Umbilical cord (tissue), 2 donors: ENCODE results near the gene TDRD3. TPM values are rescaled to one million over a fixed set of nuclear protein-coding genes. Genes with fewer than 3 reads are reported as not detected.
A peak's percentile ranks its signal among the peaks of the same experiment; 100 is the strongest.
"Not testable (repeated sequence)": the region's sequence is repeated elsewhere in the genome, so short reads cannot be mapped to it uniquely, and the experiment has no call there.

Source experiments
- DNase-seq: peaks from one replicate; pipeline ENCODE4 v3.0.0-alpha.2; 2015; ENCODE audit warnings: low spot score
- total RNA-seq: library from RNA; depleted of rRNA; stranded (reverse); fragments of >200 nt; gene quantifications from one replicate; pipeline ENCODE4 v1.2.3, GENCODE V29; 2014; ENCODE audit warnings: low replicate concordance; ENCODE audit not compliant: insufficient read depth

Gene TDRD3
- total RNA-seq, 1 donor from 2014 or later = 50.6 TPM

DNA sequence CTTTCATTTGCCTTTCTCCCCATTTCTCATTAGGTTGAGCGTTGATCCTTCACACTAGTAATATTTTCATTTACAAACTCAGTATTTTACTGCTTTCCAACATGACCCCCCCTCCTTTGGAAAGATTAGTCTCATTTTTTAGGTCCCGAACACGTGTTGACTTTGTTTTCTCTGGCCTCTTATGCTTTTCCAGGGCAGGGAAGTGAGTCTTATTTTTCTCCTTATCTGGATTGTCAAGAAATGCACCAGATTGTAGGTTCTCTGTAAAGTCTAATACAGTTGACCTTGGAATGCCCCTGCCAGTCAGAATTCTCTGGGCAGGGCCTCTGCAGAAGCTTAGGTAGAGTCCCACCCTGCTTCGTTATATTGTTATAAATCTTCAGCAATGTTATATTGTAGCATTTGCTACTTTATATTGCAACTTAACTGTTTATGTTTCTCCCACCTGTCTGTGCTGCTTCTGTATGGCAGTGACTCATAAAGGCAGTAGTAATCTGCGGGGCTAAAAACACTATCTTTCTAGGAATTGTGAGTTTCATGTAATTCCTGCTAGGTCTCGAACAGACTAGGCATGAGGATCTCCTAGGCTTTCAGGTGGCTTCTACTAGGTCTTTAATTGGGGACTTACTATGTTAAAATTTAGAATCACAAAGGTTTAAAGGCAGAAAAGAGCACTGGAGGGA is 2.0 kb downstream of the TDRD3 start:
- peak; percentile 66 for DNase-seq

DNA sequence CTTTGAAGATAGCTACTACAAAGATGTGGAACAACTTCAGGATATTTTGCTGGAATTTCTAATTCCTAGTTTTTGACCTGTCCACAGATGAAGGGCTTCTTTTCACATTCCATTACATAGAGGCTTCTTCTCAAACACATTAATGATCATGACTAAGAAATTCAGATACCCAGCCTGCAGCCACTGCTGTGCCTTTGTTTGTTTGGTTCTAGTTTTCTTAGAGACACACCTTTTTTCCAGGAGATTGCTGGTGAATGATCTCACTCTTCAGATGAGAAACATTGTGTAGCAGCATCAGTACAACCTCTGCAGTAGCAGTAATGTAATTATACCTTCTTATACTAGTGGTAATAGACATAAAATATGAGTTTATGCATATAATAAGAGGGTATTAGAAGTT is 5.0 kb downstream of the TDRD3 start:
- no peak for DNase-seq

- no peak for DNase-seq
Measured at GRCh38 chr13:60407095-60407494, 10.1 kb downstream of the TDRD3 start.

GRCh38 chr13:60407852-60408251 is 10.8 kb downstream of the TDRD3 start:
- DNase-seq = not testable (repeated sequence)

DNA sequence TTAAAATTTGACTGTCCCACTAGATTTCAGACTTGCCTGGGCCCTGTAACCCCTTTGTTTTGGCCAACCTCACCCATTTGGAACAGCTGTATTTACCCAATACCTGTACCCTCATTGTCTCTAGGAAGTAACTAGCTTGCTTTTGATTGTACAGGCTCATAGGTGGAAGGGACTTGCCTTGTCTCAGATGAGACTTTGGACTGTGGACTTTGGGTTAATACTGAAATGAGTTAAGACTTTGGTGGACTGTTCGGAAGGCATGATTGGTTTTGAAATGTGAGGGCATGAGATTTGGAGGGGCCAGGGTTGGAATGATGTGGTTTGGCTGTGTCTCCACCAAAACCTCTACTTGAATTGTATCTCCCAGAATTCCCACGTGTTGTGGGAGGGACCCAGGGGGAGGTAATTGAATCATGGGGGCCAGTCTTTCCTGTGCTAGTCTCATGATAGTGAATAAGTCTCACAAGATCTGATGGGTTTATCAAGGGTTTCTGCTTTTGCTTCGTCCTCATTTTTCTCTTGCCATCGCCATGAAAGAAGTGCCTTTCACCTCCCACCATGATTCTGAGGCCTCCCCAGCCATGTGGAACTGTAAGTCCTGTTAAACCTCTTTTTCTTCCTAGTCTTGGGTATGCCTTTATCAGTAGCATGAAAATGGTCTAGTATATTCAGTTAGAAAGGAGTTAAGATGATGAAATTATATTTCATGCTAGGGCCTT is 12.7 kb downstream of the TDRD3 start:
- DNase-seq = not testable (repeated sequence)

GRCh38 chr13:60410299-60410698 is 13.3 kb downstream of the TDRD3 start:
- no peak for DNase-seq

DNA sequence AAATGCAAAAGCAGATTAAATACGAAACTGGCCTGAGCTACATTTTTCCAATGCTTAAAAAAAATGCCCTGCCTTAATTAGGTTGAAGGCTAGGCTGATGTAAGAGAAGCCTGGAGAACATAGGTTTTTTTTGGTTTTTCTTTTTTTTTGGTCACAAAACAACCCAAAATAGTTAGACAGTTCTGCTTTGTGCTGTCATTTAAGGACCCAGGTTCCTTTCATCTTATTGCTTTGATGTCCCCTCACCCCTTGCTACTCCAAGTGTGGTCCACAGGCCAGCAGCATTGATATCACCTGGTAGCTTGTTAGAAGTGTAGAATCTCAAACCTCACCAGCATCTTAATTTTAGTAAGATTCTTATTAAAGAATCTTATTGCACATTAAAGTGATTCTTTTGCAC is 14.4 kb downstream of the TDRD3 start:
- no peak for DNase-seq

- DNase-seq = no peak
Measured at GRCh38 chr13:60411983-60412382, 15.0 kb downstream of the TDRD3 start.

GRCh38 chr13:60412909-60413616 is 16.0 kb downstream of the TDRD3 start:
- no peak for DNase-seq

GRCh38 chr13:60414177-60414576 is 17.2 kb downstream of the TDRD3 start:
- DNase-seq = no peak

DNA sequence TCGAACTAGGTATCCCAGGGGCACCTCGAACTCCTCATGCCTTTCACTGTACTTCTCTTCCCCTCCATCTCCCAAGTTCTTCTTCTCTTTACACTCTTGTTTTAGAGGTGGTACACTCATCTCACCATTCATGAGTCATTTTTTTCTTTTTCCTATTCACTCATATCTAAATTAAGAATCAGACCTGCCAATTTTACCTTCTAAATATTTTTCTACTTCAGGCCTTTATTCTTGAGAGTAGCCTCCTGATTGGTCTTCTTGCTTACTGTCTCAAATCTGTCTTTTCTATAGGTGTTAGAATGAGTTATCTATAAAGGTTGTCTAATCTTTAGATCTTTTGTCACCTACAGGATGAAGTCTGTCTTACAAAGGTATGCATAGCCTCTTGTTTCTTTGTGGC is 20.7 kb downstream of the TDRD3 start:
- no peak for DNase-seq

- DNase-seq = no peak
Measured at GRCh38 chr13:60418954-60419353, 21.9 kb downstream of the TDRD3 start.

DNA sequence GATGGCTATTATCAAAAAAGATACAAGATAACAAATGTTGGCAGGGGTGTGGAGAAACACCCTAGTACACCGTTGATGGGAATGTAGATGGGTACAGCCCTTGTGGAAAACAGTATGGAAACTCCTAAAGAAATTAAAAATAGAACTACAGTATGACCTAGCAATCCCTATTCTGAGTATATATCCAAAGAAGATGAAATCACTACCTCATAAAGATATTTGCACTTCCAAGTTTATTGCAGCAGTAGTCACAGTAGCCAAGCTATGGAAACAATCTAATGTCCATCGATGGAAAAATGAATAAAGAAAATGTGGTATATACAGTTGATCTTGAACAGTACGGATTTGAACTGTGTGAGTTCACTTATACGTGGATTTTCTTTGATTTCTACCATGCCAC is 28.3 kb downstream of the TDRD3 start:
- no peak for DNase-seq

DNA sequence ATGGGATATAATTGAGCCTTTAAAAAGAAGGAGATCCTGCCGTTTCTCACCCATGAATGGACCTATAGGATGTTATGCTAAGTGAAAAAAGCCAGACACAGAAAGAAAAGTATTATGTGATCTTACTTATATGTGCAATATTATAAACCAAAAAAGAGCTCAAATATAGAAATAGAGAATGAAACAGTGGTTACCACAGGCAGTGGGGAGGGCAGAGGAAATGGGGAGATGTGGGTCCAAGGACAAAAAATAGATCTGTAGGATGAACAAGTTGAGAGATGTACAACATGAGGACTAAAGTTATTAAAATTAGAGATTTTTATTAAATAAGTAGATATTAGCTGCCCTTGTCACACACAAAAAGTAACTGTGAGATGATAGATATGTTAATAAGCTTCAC is 29.1 kb downstream of the TDRD3 start:
- DNase-seq = no peak

DNA sequence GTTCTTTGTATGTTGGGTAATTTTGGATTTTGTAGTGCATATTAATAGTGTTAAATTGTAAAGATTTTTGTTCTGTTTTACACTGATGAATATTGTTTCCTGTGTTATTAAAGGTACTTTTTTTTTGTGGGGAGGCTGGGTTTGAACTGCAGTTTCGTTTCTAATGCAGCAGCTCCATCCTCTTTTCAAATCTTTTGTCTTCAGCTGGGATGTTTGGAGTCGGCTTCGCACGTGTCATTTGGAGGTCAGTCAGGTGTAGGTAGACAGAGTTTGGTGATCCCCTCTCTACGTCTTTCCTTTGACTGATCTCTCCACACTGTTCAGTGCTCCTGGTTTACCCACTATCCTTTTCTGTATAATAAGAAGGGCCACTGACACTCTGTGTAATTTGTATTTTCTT is 30.3 kb downstream of the TDRD3 start:
- no peak for DNase-seq

- DNase-seq = peak; percentile 75
Measured at GRCh38 chr13:60431108-60431700, 34.2 kb downstream of the TDRD3 start.

DNA sequence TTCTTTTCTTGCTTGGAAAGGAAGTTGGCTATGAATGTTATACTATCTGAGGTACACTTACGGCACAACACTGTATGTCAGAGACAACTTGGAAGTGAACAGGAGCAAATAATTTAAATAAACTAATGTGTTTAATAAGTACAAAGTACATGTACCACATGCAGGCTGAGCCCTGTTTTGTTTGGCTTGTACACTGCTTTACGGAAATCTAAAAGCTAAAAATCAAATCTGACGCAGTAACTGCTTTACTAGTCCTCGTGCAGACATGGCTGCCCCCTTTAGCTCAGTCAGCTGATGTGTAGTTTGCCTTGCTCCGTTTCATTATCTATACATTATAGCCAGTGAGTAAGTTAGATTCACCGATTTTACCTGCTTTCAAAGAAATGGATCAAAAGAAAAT is 36.5 kb downstream of the TDRD3 start:
- DNase-seq = no peak

DNA sequence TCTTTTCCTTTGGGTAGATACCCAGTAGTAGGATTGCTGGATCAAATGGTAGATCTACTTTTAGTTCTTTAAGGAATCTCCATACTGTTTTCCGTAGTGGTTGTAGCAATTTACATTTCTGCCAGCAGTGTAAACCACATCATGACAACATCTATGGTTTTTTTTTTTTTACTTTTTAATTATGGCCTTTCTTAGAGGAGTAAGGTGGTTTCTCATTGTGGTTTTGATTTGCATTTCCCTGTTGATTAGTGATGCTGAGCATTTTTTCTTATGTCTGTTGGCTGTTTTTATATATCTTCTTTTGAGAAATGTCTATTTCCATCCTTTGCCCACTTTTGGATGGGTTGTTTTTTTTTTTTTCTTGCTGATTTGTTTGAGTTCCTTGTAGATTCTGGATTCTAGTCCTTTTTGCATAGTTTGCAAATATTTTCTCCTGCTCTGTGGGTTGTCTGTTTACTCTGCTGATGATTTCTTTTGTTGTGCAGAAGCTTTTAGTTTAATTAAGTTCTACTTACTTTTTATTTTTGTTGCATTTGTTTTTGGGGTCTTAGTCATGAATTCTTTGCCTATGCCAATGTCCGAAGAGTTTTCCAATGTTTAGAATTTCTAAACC is 38.8 kb downstream of the TDRD3 start:
- no peak for DNase-seq

DNA sequence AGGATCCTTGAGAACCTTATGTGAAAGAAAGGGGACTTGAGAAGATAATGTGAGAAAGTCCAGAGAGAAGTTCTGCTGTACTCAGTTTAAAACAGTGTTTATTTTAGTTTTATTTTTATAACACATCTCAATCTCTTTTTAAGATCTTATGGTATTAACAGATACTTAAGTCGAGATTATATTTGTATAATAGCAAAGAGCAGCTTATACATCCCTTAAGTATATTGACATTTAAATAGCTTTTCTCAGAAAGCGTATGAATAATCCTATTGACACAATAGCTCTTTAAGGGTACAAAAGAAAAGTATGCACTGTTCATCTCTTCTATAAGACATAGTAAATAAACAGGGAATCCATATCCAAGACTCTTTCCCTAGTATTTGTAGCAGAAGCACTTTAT is 42.2 kb downstream of the TDRD3 start:
- no peak for DNase-seq

DNA sequence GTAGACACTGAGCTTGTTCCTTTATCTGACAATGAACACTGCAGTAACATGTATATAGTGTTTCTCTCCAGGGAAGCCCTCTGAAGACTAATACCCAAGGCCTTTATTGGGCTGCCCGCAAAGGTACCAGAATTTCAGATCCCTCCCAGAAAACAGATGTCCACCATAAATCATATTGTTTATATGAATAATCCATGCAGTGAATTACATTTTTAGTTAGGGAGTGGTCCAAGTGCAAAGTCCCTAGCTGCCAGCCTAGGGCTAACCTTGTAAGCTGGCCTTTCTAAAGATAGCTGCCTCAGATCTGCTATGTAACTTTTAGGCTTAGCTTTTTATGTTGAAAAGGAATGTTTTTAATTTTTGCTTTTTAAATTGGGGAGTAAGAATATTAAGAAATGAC is 44.7 kb downstream of the TDRD3 start:
- DNase-seq = peak; percentile 17

DNA sequence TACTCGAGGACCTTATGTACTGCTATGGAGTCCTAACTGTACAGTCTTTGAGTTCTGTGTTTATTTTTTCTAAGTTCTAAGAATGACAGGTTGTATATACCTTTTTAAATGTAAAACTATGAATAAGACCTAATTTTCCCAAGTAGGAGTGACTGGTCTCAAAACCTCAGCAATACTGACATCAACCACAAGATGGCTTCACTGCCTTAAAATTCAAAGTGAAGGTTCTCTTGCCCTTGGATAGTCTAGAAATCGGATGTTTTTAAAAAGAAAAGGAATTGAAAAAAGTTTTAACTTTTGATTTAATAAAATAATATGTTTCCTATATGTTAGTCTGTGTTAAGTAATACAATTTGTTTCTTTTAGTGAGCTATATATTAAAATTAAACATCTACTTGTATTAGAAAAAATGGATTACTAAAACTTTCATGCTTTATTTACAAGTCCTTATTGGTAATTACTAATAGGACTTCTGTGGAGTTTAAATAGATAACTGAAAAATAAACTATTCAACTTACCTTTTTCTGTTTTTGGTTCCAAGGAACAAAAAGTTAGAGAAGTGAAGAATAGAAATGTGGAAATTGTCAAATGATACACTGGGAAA is 52.0 kb downstream of the TDRD3 start:
- peak; percentile 67 for DNase-seq

- no peak for DNase-seq
Measured at GRCh38 chr13:60453490-60453889, 56.5 kb downstream of the TDRD3 start.
